SU-DHL-6 (cell line): ENCODE measurements around the gene FADS3.

ENCODE experiments used
- H2AFZ ChIP-seq: fragments of 200-600 bp; sonication (generic); 2 replicates; pipeline ENCODE4 v1.6.1; 2014; ENCODE audit warnings: low read depth, mild to moderate bottlenecking, moderate library complexity, mixed read lengths, antibody characterized with exemption, low read length; ENCODE audit not compliant: severe bottlenecking
- H3F3A ChIP-seq: fragments of 200-600 bp; shearing (Covaris generic); 2 replicates; pipeline ENCODE4 v1.6.0; 2016; ENCODE audit warnings: antibody characterized with exemption, mild to moderate bottlenecking; ENCODE audit not compliant: insufficient read depth
- H3K27ac ChIP-seq: fragments of 200-600 bp; sonication (generic); 2 replicates; pipeline ENCODE4 v1.5.1; 2016; ENCODE audit warnings: low read depth, mild to moderate bottlenecking, low read length, moderate library complexity, mixed read lengths
- H3K27me3 ChIP-seq: fragments of 200-600 bp; sonication (generic), shearing (Covaris generic); 2 replicates; pipeline ENCODE4 v1.6.0; 2014; ENCODE audit warnings: mild to moderate bottlenecking, low read length
- H3K36me3 ChIP-seq: fragments of 200-600 bp; sonication (generic); 2 replicates; pipeline ENCODE4 v1.6.1; 2014; ENCODE audit warnings: mild to moderate bottlenecking, low read length, mixed read lengths
- H3K4me2 ChIP-seq: fragments of 300-600, 200-600 bp; shearing (Covaris generic), sonication (generic); 2 replicates; pipeline ENCODE4 v1.6.0; 2014; ENCODE audit warnings: low read length, low read depth, mild to moderate bottlenecking; ENCODE audit not compliant: poor library complexity, severe bottlenecking
- H3K4me3 ChIP-seq: fragments of 200-600 bp; sonication (generic); 2 replicates; pipeline ENCODE4 v1.5.1; 2014; ENCODE audit warnings: antibody characterized with exemption, low read length, mild to moderate bottlenecking, mixed read lengths; ENCODE audit not compliant: insufficient read depth, poor library complexity, severe bottlenecking
- H3K79me2 ChIP-seq: fragments of 200-600 bp; sonication (generic); 2 replicates; pipeline ENCODE4 v1.6.1; 2014; ENCODE audit warnings: mild to moderate bottlenecking, low read length, moderate library complexity; ENCODE audit not compliant: insufficient read depth
- H3K9ac ChIP-seq: fragments of 200-600 bp; sonication (generic); 2 replicates; pipeline ENCODE4 v1.7.0; 2014; ENCODE audit warnings: mild to moderate bottlenecking, low read length
- H3K9me2 ChIP-seq: fragments of 200-600 bp; sonication (generic); replicated peaks from 2 replicates; pipeline ENCODE4 v1.6.1; 2014; ENCODE audit warnings: low read length; ENCODE audit not compliant: insufficient read depth
- H3K9me3 ChIP-seq: fragments of 200-600 bp; sonication (generic); 2 replicates; pipeline ENCODE4 v1.6.1; 2014; ENCODE audit warnings: low read length, mixed read lengths; ENCODE audit not compliant: insufficient read depth
- H4K20me1 ChIP-seq: fragments of 200-600 bp; sonication (generic); 2 replicates; pipeline ENCODE4 v1.6.1; 2014; ENCODE audit warnings: low read depth, mild to moderate bottlenecking, antibody characterized with exemption, low read length, moderate library complexity, mixed read lengths
- EZH2phosphoT487 ChIP-seq: fragments of 200-600 bp; sonication (generic), shearing (Covaris generic); conservative IDR thresholded peaks from 2 replicates; pipeline ENCODE4 v1.6.1; 2018; ENCODE audit warnings: mild to moderate bottlenecking, antibody characterized with exemption, low read length, moderate library complexity, mixed read lengths
- TF ChIP-seq, protein P1 (sequence below): fragments of 200-600 bp; sonication (generic); IDR thresholded peaks from one replicate; pipeline ENCODE4 v1.5.1; 2017; ENCODE audit warnings: antibody characterized with exemption, mild to moderate bottlenecking, low read length, moderate library complexity; ENCODE audit not compliant: insufficient read depth, poor library complexity, severe bottlenecking

FADS3 gene

GRCh38 chr11:61880031-61880430 is 11.3 kb downstream of the FADS3 start:
- H2AFZ ChIP-seq = peak overlapping the region; percentile 46

DNA sequence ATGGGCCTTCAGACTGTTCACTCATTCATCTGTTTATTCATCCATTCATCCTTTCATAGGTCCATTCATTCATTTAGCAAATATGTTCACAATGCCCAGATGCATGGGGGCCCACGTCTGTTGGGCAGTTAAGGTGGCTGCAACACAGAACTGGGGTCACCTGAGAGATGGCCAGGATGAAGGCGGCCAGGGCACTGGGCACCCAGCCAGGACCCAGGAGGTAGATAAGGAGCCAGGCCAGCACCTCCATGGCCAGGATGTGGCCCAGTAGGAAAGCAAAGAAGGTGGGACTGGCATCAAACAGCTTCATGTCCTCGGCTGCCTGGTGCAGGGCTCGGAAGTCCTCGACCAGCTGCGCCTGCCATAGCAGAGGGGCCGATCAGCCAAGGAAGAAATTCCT is 12.2 kb downstream of the FADS3 start:
- Histone ChIP-seq H4K20me1 (no peaks in the 10 kb centered on the region), H3K9ac (no peak overlapping the region), H3K79me2 (no peaks in the 10 kb centered on the region), H3K27ac (no peak overlapping the region), H3K9me2 (no peaks in the 10 kb centered on the region), H2AFZ (no peak overlapping the region), H3K4me2 (no peak overlapping the region), H3K27me3 (no peaks in the 10 kb centered on the region), H3K4me3 (no peak overlapping the region), H3K36me3 (no peaks in the 10 kb centered on the region), H3F3A (no peaks in the 10 kb centered on the region; the same call in 1 of the 2 replicates), H3K9me3 (no peaks in the 10 kb centered on the region)
- TF ChIP-seq, protein P1, sequence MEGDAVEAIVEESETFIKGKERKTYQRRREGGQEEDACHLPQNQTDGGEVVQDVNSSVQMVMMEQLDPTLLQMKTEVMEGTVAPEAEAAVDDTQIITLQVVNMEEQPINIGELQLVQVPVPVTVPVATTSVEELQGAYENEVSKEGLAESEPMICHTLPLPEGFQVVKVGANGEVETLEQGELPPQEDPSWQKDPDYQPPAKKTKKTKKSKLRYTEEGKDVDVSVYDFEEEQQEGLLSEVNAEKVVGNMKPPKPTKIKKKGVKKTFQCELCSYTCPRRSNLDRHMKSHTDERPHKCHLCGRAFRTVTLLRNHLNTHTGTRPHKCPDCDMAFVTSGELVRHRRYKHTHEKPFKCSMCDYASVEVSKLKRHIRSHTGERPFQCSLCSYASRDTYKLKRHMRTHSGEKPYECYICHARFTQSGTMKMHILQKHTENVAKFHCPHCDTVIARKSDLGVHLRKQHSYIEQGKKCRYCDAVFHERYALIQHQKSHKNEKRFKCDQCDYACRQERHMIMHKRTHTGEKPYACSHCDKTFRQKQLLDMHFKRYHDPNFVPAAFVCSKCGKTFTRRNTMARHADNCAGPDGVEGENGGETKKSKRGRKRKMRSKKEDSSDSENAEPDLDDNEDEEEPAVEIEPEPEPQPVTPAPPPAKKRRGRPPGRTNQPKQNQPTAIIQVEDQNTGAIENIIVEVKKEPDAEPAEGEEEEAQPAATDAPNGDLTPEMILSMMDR = no peak
- no peak for TF ChIP-seq EZH2phosphoT487

More at GRCh38 chr11:61880031-61880430, 11.3 kb downstream of the FADS3 start:
- Histone ChIP-seq H3K9me2 (no peaks in the 10 kb centered on the region), H3K4me2 (peak overlapping the region; percentile 49), H3K36me3 (no peaks in the 10 kb centered on the region), H3K27me3 (no peaks in the 10 kb centered on the region), H3K27ac (peak overlapping the region; percentile 18; the same call in 1 of the 2 replicates), H3F3A (no peaks in the 10 kb centered on the region; the same call in 1 of the 2 replicates), H3K9me3 (no peaks in the 10 kb centered on the region), H3K79me2 (no peaks in the 10 kb centered on the region), H3K4me3 (peak overlapping the region; percentile 4), H4K20me1 (no peaks in the 10 kb centered on the region), H3K9ac (peak overlapping the region; percentile 22; the same call in 1 of the 2 replicates)
- TF ChIP-seq EZH2phosphoT487 = no peak
- TF ChIP-seq, protein P1 = no peak

DNA sequence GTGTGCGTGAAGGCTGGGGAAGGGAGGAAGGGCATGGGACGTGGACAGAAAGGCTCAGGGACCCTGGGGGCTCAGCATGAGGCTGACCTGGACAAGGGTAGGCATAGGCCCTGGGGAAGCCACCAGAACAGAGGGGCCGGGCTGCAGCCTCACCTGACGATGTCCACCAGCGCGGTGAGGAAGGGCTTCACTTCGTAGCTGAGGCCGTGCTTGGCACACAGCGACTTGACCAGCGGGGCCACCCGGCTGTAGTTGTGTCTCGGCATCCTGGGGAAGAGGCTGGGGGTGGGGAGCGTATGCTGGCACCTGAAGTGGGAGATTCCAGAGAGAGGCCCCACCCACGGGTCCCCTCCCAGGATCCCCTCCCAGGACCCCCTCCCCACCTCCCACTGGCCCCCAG is 15.6 kb downstream of the FADS3 start:
- no peaks in the 10 kb centered on the region; the same call in 1 of the 2 replicates for H3F3A ChIP-seq
- no peak overlapping the region for H3K9ac ChIP-seq

More for the DNA sequence above, 15.6 kb downstream of the FADS3 start:
- no peaks in the 10 kb centered on the region for H3K79me2 ChIP-seq
- H3K4me3 ChIP-seq = no peak overlapping the region
- no peaks in the 10 kb centered on the region for H3K36me3 ChIP-seq
- H3K27me3 ChIP-seq = no peaks in the 10 kb centered on the region
- H3K4me2 ChIP-seq = no peak overlapping the region
- H3K9me2 ChIP-seq = no peaks in the 10 kb centered on the region
- no peak overlapping the region for H3K27ac ChIP-seq
- H3K9me3 ChIP-seq = no peaks in the 10 kb centered on the region
- H4K20me1 ChIP-seq = no peaks in the 10 kb centered on the region
- no peak for TF ChIP-seq EZH2phosphoT487
- TF ChIP-seq, protein P1 = no peak
- no peak overlapping the region for H2AFZ ChIP-seq
